Measurements from ENCODE around the gene CLEC2D.
"Not testable (repeated sequence)": the region's sequence is repeated elsewhere in the genome, so short reads cannot be mapped to it uniquely, and the experiment has no call there.

- TF ChIP-seq EZH2 (IDR thresholded peaks at IDR 0.05; ENCODE audit: low read length, missing control alignments); CTCF (conservative IDR thresholded peaks at IDR 0.05 in 1 of 2, IDR thresholded peaks at IDR 0.05 in 1 of 2; ENCODE audit: low read depth in 1 of 2, low read length in 2 of 2): not testable (repeated sequence)
Observed at GRCh38 chr12:9682508-9682907, 13.0 kb downstream of the CLEC2D start.

All from fibroblast of lung (primary cell).